Measurements from ENCODE around the gene OR6C65. TPM values are rescaled to one million over a fixed set of nuclear protein-coding genes. Genes with fewer than 3 reads are reported as not detected.
"Not testable (repeated sequence)": the region's sequence is repeated elsewhere in the genome, so short reads cannot be mapped to it uniquely, and the experiment has no call there.

The OR6C65 gene
- total RNA-seq, 1 donor from 2014 or later = not detected

DNA sequence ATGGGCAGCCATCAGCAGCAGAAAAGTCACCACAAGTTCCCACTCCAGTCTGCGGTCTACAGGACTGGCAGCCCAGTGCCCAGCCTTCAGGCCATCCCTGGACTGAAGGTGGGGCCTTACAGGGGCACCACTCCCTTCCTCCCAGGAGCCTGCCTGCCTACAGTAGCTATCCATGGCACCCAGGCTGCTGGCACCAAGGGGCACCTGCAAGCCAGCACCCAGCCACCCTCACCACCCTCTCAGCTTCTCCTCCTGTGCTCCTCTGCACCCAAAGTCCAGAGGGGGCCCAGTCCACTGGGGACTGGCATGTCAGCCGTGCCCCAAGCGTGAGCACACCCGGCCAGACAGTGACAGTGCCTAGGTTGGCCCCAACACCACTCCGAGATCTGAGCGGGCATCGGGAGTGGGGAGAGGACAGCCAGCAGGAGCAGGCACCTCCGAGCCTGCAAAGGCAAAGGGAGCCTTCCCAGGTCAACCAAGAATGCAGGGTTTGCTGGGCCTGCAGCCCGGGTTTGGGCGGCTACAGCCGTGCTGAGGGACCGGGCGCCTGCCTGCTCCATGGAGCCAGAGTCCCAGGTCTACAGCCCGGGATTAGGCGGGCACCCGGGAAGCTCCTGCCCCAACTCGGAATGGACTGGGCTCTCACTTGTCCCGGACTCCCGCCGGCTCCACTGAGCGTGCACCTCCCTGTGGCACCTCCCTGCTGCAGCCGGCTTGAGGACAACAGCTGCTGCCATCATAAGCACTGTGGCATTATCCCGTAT lies 8.1 kb upstream of the OR6C65 start:
- DNase-seq (ENCODE audit: low spot score, unreplicated experiment) = no peak
- TF ChIP-seq, protein P1, sequence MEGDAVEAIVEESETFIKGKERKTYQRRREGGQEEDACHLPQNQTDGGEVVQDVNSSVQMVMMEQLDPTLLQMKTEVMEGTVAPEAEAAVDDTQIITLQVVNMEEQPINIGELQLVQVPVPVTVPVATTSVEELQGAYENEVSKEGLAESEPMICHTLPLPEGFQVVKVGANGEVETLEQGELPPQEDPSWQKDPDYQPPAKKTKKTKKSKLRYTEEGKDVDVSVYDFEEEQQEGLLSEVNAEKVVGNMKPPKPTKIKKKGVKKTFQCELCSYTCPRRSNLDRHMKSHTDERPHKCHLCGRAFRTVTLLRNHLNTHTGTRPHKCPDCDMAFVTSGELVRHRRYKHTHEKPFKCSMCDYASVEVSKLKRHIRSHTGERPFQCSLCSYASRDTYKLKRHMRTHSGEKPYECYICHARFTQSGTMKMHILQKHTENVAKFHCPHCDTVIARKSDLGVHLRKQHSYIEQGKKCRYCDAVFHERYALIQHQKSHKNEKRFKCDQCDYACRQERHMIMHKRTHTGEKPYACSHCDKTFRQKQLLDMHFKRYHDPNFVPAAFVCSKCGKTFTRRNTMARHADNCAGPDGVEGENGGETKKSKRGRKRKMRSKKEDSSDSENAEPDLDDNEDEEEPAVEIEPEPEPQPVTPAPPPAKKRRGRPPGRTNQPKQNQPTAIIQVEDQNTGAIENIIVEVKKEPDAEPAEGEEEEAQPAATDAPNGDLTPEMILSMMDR (IDR thresholded peaks at IDR 0.05; ENCODE audit: unreplicated experiment) = no peak
- Mint-ChIP-seq H3K36me3 (ENCODE audit: insufficient read depth) (no peaks in the 10 kb centered on the region), H3K9me3 (ENCODE audit: low read depth) (no peaks in the 10 kb centered on the region), H3K4me3 (ENCODE audit: low read depth) (no peak overlapping the region), H3K27me3 (no peaks in the 10 kb centered on the region), H3K27ac (no peak overlapping the region), H3K4me1 (ENCODE audit: low read depth) (no peaks in the 10 kb centered on the region)

GRCh38 chr12:55396326-55396725 lies 4.0 kb upstream of the OR6C65 start:
- TF ChIP-seq, protein P1 (IDR thresholded peaks at IDR 0.05; ENCODE audit: unreplicated experiment) = no peak
- no peaks in the 10 kb centered on the region for H3K36me3 Mint-ChIP-seq (ENCODE audit: insufficient read depth)
- H3K4me1 Mint-ChIP-seq (ENCODE audit: low read depth) = no peaks in the 10 kb centered on the region
- H3K9me3 Mint-ChIP-seq (ENCODE audit: low read depth) = no peaks in the 10 kb centered on the region
- DNase-seq (ENCODE audit: low spot score, unreplicated experiment) = no peak
- no peaks in the 10 kb centered on the region for H3K27me3 Mint-ChIP-seq
- H3K4me3 Mint-ChIP-seq (ENCODE audit: low read depth) = no peak overlapping the region
- no peak overlapping the region for H3K27ac Mint-ChIP-seq

GRCh38 chr12:55407866-55408265 lies 7.5 kb downstream of the OR6C65 start:
- peaks cover 9% of the 10 kb centered on the region for H3K9me3 Mint-ChIP-seq (ENCODE audit: low read depth)
- no peaks in the 10 kb centered on the region for H3K27me3 Mint-ChIP-seq
- DNase-seq (ENCODE audit: low spot score, unreplicated experiment) = no peak
- no peak overlapping the region for H3K4me3 Mint-ChIP-seq (ENCODE audit: low read depth)
- TF ChIP-seq, protein P1 (IDR thresholded peaks at IDR 0.05; ENCODE audit: unreplicated experiment) = no peak
- no peak overlapping the region for H3K27ac Mint-ChIP-seq
- no peaks in the 10 kb centered on the region for H3K36me3 Mint-ChIP-seq (ENCODE audit: insufficient read depth)
- H3K4me1 Mint-ChIP-seq (ENCODE audit: low read depth) = no peaks in the 10 kb centered on the region

DNA sequence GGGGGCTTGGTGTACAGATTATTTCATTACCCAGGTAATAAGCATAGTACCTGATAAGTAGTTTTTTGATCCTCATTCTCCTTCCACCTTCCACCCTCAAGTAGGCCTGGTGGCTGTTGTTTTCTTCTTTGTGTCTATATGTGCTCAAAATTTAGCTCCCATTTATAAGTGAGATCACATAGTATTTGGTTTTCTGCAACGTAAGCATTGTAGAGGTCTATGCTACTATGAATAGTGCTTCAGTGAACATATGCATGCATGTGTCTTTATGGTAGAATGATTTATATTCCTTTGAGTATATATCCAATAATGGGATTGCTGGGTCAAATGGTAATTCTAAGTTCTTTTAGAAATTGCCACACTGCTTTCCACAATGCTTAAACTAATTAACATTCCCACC lies 8.8 kb downstream of the OR6C65 start:
- H3K36me3 Mint-ChIP-seq (ENCODE audit: insufficient read depth); H3K4me1 Mint-ChIP-seq (ENCODE audit: low read depth); DNase-seq (ENCODE audit: low spot score, unreplicated experiment); H3K4me3 Mint-ChIP-seq (ENCODE audit: low read depth); H3K27me3 Mint-ChIP-seq; H3K27ac Mint-ChIP-seq; H3K9me3 Mint-ChIP-seq (ENCODE audit: low read depth): not testable (repeated sequence)

DNA sequence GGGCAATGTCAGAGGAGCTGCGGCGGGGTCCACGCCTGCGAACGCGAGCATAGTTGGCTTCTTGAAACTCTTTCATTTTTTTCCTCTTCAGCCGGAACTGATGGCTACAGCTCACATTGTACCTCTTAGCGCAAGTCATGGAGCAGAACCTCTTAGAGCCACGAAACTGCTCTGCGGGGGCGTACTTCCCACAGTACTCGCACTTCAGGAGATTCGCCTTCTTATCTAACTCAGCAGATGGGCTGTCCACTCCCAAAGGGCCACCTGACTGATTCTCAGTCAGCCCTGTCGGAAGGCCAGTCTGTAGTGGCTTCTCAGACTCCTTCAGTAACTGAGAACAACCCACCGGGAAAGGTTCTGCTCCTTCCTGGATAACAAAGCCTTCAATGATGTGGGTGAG lies 11.8 kb downstream of the OR6C65 start:
- not testable (repeated sequence) for H3K36me3 Mint-ChIP-seq (ENCODE audit: insufficient read depth); H3K9me3 Mint-ChIP-seq (ENCODE audit: low read depth); H3K4me3 Mint-ChIP-seq (ENCODE audit: low read depth); H3K27ac Mint-ChIP-seq; H3K27me3 Mint-ChIP-seq; H3K4me1 Mint-ChIP-seq (ENCODE audit: low read depth); DNase-seq (ENCODE audit: low spot score, unreplicated experiment)

DNA sequence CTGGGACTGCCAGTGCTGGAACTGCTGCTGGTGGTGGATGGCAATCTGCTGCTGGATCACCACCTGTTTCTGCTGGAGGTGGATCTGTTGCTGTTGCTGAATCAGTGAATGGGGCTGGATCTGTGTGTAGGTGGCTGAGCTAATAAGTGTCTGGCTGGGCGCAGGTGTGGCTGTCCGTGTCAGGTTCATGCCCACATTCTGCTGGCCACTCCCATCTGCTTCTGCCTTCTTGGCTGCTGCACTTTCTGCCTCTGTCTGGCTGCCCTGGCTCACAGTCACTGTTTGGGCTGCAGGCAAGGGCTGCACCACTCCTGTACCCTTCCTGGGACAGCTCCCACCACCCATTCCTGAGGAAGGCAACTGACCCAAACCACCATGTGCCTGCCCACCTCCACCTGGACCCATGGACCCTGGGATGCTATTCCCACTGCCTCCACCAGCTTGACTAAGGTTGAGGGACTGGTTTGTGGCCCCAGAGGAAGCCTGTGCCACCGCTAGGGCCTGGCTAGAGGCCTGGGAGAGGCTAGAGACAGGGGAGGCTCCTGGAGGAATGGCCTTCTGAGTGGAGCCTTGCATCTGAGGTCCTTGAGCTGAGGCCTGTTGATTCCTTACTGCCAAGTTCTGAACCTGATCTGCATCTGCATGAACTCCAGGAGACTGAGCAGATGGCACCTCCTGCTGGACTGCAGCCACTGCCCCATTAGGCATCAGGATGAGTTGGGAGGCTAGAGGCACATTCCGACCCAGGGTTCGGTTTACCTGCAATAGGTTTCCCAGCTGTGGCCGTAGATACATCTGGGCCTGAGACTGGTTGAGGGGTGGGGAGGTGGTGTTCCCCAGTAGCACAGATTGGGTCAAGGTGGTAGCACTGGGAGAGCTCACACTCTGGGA lies 13.4 kb downstream of the OR6C65 start:
- not testable (repeated sequence) for H3K4me1 Mint-ChIP-seq (ENCODE audit: low read depth); H3K9me3 Mint-ChIP-seq (ENCODE audit: low read depth); H3K27me3 Mint-ChIP-seq; H3K36me3 Mint-ChIP-seq (ENCODE audit: insufficient read depth); H3K4me3 Mint-ChIP-seq (ENCODE audit: low read depth); H3K27ac Mint-ChIP-seq; DNase-seq (ENCODE audit: low spot score, unreplicated experiment)

GRCh38 chr12:55414396-55414823 lies 14.1 kb downstream of the OR6C65 start:
- H3K36me3 Mint-ChIP-seq (ENCODE audit: insufficient read depth); H3K4me1 Mint-ChIP-seq (ENCODE audit: low read depth); H3K9me3 Mint-ChIP-seq (ENCODE audit: low read depth); DNase-seq (ENCODE audit: low spot score, unreplicated experiment); H3K27me3 Mint-ChIP-seq: not testable (repeated sequence)
- peak overlapping the region; percentile 62 for H3K27ac Mint-ChIP-seq
- H3K4me3 Mint-ChIP-seq (ENCODE audit: low read depth) = peak overlapping the region; percentile 60

DNA sequence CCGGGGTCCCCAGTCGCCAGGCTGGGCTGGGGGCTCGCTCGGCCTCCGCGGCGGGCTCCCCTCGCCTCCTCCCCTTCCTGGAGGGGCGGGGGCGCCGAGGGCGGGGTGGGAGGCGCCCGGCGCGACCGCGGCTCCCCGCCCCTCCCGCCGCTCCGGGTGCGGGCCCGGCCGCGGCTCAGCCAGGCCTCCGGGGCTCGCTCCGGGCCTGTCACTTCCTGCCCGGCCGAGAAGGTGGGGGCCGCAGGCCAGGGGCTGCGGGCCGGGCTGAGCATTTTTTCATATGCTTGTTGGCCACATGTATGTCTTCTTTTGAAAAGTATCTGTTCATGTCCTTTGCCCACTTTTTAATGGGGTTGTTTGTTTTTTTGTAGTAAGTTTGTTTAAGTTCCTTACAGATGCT lies 14.6 kb downstream of the OR6C65 start:
- H3K9me3 Mint-ChIP-seq (ENCODE audit: low read depth); H3K4me1 Mint-ChIP-seq (ENCODE audit: low read depth); H3K27me3 Mint-ChIP-seq; H3K36me3 Mint-ChIP-seq (ENCODE audit: insufficient read depth); DNase-seq (ENCODE audit: low spot score, unreplicated experiment): not testable (repeated sequence)
- peak overlapping the region; percentile 75 for H3K4me3 Mint-ChIP-seq (ENCODE audit: low read depth)
- peak overlapping the region; percentile 84 for H3K27ac Mint-ChIP-seq

Measured in progenitor cell of endocrine pancreas (in vitro differentiated cells).